Measurements from ENCODE around the gene LARGE1.

Gene LARGE1

DNA sequence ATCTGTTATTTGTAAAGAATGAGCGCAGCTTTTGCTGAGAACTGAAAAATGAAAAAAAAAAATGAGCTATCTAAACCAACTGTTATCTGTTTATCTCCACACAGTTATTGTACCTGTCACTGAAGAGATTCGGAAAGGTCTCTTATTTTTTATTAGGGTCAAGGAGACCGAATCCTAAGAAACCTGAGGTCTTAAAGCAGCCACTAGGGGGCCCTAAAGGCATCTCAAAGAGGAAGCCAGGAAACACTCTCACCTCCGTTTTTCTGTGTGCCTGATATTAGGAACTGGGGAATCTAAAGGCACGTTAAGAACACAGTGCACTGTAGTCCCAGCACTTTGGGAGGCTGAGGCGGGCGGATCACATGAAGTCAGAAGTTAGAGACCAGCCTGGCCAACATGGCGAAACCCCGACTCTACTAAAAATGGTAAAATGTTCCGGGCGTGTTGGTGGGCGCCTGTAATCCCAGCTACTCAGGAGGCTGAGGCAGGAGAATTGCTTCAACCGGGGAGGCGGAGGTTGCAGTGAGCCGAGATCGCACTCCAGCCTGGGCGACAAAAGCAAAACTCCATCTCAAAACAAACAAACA is 3.5 kb upstream of the LARGE1 start:
- Histone ChIP-seq H2AFZ (ENCODE audit: low read length) (no peak overlapping the region), H2AK5ac (ENCODE audit: low read depth, low read length) (no peak overlapping the region), H3K36me3 (replicated peaks in 1 of 2; ENCODE audit: control insufficient read depth in 2 of 2, insufficient read depth in 2 of 2, low read length in 2 of 2) (no peaks in the 10 kb centered on the region), H2BK12ac (ENCODE audit: low read length) (no peak overlapping the region), H3K79me1 (ENCODE audit: low read depth, low read length) (peaks cover 5% of the 10 kb centered on the region), H4K91ac (ENCODE audit: low read depth, low read length, poor library complexity) (no peak overlapping the region), H4K8ac (ENCODE audit: low read depth, low read length) (no peak overlapping the region), H3K23ac (ENCODE audit: low read depth, low read length, poor library complexity) (no peak overlapping the region), H2BK120ac (ENCODE audit: low read depth, low read length) (no peak overlapping the region), H3K4ac (ENCODE audit: low read length) (no peak overlapping the region), H3K18ac (ENCODE audit: low read length) (no peak overlapping the region), H2BK5ac (ENCODE audit: low read length) (no peak overlapping the region), H3K4me2 (ENCODE audit: insufficient read depth, low read length, poor library complexity, severe bottlenecking) (no peak overlapping the region), H3K9ac (ENCODE audit: low read depth, low read length, poor library complexity) (no peak overlapping the region), H3K14ac (ENCODE audit: low read length) (no peak overlapping the region), H3K27me3 (ENCODE audit: control insufficient read depth in 3 of 3, insufficient read depth in 3 of 3, low read depth in 1 of 3, low read length in 3 of 3) (no peaks in the 10 kb centered on the region), H3K4me1 (ENCODE audit: control insufficient read depth in 2 of 2, insufficient read depth in 1 of 2, low read depth in 1 of 2, low read length in 2 of 2) (peaks cover 8 to 9% of the 10 kb centered on the region in 2 donors), H3K9me3 (replicated peaks in 1 of 2; ENCODE audit: control insufficient read depth in 2 of 2, insufficient read depth in 1 of 2, low read depth in 1 of 2, low read length in 2 of 2) (no peaks in the 10 kb centered on the region), H3K27ac (replicated peaks; ENCODE audit: low read length) (no peak overlapping the region), H3K4me3 (ENCODE audit: low read length in 2 of 2) (no peak overlapping the region), H2BK15ac (ENCODE audit: low read length) (no peak overlapping the region)
- peak; percentile 78 for DNase-seq (ENCODE audit: low spot score)
- no CpG with 5 or more reads among the region's 17 CpGs for WGBS, 2 donors (ENCODE audit: extremely low coverage in 2 of 2, insufficient read length in 2 of 2, insufficient replicate concordance in 1 of 2)

DNA sequence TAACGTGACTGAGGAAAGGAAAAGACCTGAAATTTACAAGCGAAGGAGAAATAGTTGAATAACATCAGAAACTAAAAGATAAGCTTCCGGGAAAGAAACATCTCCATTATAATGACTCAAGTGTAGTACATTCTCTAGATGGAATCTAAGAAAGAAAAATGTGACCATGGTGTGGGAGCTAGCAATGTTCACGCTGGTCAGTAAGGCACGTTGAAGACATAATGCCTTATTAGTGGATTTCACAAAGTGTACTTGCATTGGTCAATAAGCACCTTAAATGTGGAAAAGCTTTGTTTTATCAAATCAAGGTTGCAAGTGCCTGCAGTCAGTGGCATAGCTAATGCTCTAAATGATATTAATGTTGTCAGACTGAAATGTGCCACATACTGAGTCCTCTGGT is 2.8 kb upstream of the LARGE1 start:
- Histone ChIP-seq H3K18ac (ENCODE audit: low read length) (no peak overlapping the region), H3K23ac (ENCODE audit: low read depth, low read length, poor library complexity) (no peak overlapping the region), H3K27ac (replicated peaks; ENCODE audit: low read length) (no peak overlapping the region), H3K4me1 (ENCODE audit: control insufficient read depth in 2 of 2, insufficient read depth in 1 of 2, low read depth in 1 of 2, low read length in 2 of 2) (peaks cover 10 to 16% of the 10 kb centered on the region in 2 donors), H3K36me3 (replicated peaks in 1 of 2; ENCODE audit: control insufficient read depth in 2 of 2, insufficient read depth in 2 of 2, low read length in 2 of 2) (no peaks in the 10 kb centered on the region), H3K14ac (ENCODE audit: low read length) (no peak overlapping the region), H4K91ac (ENCODE audit: low read depth, low read length, poor library complexity) (no peak overlapping the region), H3K4me3 (ENCODE audit: low read length in 2 of 2) (peak overlapping the region in 1 of 2 donors; percentile 55), H2BK120ac (ENCODE audit: low read depth, low read length) (no peak overlapping the region), H2AFZ (ENCODE audit: low read length) (peak overlapping the region; percentile 95), H2AK5ac (ENCODE audit: low read depth, low read length) (no peak overlapping the region), H3K4me2 (ENCODE audit: insufficient read depth, low read length, poor library complexity, severe bottlenecking) (no peak overlapping the region), H4K8ac (ENCODE audit: low read depth, low read length) (no peak overlapping the region), H3K27me3 (ENCODE audit: control insufficient read depth in 3 of 3, insufficient read depth in 3 of 3, low read depth in 1 of 3, low read length in 3 of 3) (no peaks in the 10 kb centered on the region), H3K79me1 (ENCODE audit: low read depth, low read length) (peaks cover 5% of the 10 kb centered on the region), H2BK5ac (ENCODE audit: low read length) (no peak overlapping the region), H2BK15ac (ENCODE audit: low read length) (no peak overlapping the region), H2BK12ac (ENCODE audit: low read length) (no peak overlapping the region), H3K4ac (ENCODE audit: low read length) (no peak overlapping the region), H3K9me3 (replicated peaks in 1 of 2; ENCODE audit: control insufficient read depth in 2 of 2, insufficient read depth in 1 of 2, low read depth in 1 of 2, low read length in 2 of 2) (no peaks in the 10 kb centered on the region), H3K9ac (ENCODE audit: low read depth, low read length, poor library complexity) (no peak overlapping the region)
- no CpG with 5 or more reads among the region's 5 CpGs for WGBS, 2 donors (ENCODE audit: extremely low coverage in 2 of 2, insufficient read length in 2 of 2, insufficient replicate concordance in 1 of 2)
- DNase-seq (ENCODE audit: low spot score), result no peak

DNA sequence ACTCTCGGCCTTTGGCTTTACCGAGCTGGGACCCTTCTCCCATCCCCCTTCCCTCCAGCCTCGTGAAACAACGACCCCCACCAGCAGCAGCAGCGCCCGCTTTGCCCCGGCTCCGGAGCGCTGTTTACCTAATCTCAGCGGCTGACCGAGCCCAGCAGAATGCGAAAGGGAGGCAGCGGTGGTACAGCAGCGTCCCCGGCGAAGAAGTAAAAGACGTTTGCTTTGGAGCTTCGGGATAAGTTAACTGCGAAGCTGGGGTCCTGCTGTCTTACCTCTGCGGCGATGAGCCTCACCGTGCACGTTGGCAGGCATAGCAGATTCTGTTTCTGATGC is 2.0 kb upstream of the LARGE1 start:
- Histone ChIP-seq H3K36me3 (replicated peaks in 1 of 2; ENCODE audit: control insufficient read depth in 2 of 2, insufficient read depth in 2 of 2, low read length in 2 of 2) (no peaks in the 10 kb centered on the region), H3K4ac (ENCODE audit: low read length) (no peak overlapping the region), H3K23ac (ENCODE audit: low read depth, low read length, poor library complexity) (no peak overlapping the region), H3K18ac (ENCODE audit: low read length) (peak overlapping the region; percentile 98), H3K27ac (replicated peaks; ENCODE audit: low read length) (peak overlapping the region; percentile 81), H3K9me3 (replicated peaks in 1 of 2; ENCODE audit: control insufficient read depth in 2 of 2, insufficient read depth in 1 of 2, low read depth in 1 of 2, low read length in 2 of 2) (no peaks in the 10 kb centered on the region), H4K8ac (ENCODE audit: low read depth, low read length) (no peak overlapping the region), H2BK15ac (ENCODE audit: low read length) (peak overlapping the region; percentile 92), H3K4me2 (ENCODE audit: insufficient read depth, low read length, poor library complexity, severe bottlenecking) (peak overlapping the region; percentile 86), H2BK5ac (ENCODE audit: low read length) (peak overlapping the region; percentile 90), H2AFZ (ENCODE audit: low read length) (peak overlapping the region; percentile 95), H2BK120ac (ENCODE audit: low read depth, low read length) (no peak overlapping the region), H2BK12ac (ENCODE audit: low read length) (no peak overlapping the region), H3K9ac (ENCODE audit: low read depth, low read length, poor library complexity) (peak overlapping the region; percentile 84), H3K27me3 (ENCODE audit: control insufficient read depth in 3 of 3, insufficient read depth in 3 of 3, low read depth in 1 of 3, low read length in 3 of 3) (no peaks in the 10 kb centered on the region), H4K91ac (ENCODE audit: low read depth, low read length, poor library complexity) (no peak overlapping the region), H2AK5ac (ENCODE audit: low read depth, low read length) (no peak overlapping the region), H3K14ac (ENCODE audit: low read length) (no peak overlapping the region), H3K4me1 (ENCODE audit: control insufficient read depth in 2 of 2, insufficient read depth in 1 of 2, low read depth in 1 of 2, low read length in 2 of 2) (peaks cover 13 to 17% of the 10 kb centered on the region in 2 donors), H3K79me1 (ENCODE audit: low read depth, low read length) (peaks cover 5% of the 10 kb centered on the region), H3K4me3 (ENCODE audit: low read length in 2 of 2) (peak overlapping the region; percentile 55 to 86)
- no peak for DNase-seq (ENCODE audit: low spot score)
- no CpG with 5 or more reads among the region's 23 CpGs for WGBS, 2 donors (ENCODE audit: extremely low coverage in 2 of 2, insufficient read length in 2 of 2, insufficient replicate concordance in 1 of 2)

DNA sequence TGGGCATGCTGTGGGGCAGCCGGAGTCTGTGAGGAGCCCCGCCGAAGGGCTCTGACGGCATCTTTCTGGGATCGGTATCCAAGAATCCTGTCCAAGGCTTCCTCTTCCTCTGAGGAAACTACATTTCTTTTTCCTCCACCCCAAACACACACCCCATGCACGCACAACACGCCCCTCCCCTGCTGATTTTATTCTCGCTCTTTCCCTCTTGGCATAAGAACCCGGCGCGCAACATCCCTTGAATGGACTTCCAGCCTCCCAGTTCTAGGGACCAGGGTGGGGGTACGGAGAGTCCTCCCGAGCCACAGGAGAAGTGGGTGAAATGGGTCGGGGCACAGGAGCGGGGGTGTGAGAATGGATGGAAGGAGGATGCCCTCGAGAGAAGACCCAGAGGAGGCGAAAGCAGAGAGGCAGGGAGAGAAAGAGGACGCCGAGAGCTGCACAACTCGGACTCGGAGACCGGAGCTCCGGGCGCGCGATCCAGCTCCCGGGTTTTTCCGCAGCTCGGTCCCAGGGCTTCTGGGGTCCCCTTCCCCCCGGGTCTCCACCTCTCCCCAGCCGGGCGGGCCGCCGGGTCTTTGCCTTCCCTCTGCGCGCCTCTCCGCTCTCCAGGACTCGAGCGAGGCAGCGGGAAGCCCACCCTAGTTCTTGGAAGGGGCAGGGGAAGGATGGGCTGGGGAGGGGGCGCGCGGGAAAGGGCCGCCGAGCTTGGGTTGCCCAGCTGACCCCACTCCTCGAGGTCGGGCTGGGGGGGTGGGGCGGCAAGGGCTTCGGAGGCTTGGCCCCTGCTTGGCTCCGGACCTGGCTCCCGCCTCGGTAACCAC is 1.5 kb upstream of the LARGE1 start:
- peak overlapping the region; percentile 99 for H3K18ac ChIP-seq (ENCODE audit: low read length)
- H3K4me2 ChIP-seq (ENCODE audit: insufficient read depth, low read length, poor library complexity, severe bottlenecking), result peak overlapping the region; percentile 86
- peak; percentile 86 for DNase-seq (ENCODE audit: low spot score)
- H2BK15ac ChIP-seq (ENCODE audit: low read length), result peak overlapping the region; percentile 96
- H3K36me3 ChIP-seq (replicated peaks in 1 of 2; ENCODE audit: control insufficient read depth in 2 of 2, insufficient read depth in 2 of 2, low read length in 2 of 2), result no peaks in the 10 kb centered on the region
- no CpG with 5 or more reads among the region's 52 CpGs for WGBS, 2 donors (ENCODE audit: extremely low coverage in 2 of 2, insufficient read length in 2 of 2, insufficient replicate concordance in 1 of 2)
- no peak overlapping the region for H3K4ac ChIP-seq (ENCODE audit: low read length)
- peak overlapping the region; percentile 40 for H3K23ac ChIP-seq (ENCODE audit: low read depth, low read length, poor library complexity)
- H3K9ac ChIP-seq (ENCODE audit: low read depth, low read length, poor library complexity), result peak overlapping the region; percentile 84
- peak overlapping the region; percentile 97 for H2BK120ac ChIP-seq (ENCODE audit: low read depth, low read length)
- no peaks in the 10 kb centered on the region for H3K27me3 ChIP-seq (ENCODE audit: control insufficient read depth in 3 of 3, insufficient read depth in 3 of 3, low read depth in 1 of 3, low read length in 3 of 3)
- H2BK12ac ChIP-seq (ENCODE audit: low read length), result peak overlapping the region; percentile 93
- H3K14ac ChIP-seq (ENCODE audit: low read length), result peak overlapping the region; percentile 99
- H3K79me1 ChIP-seq (ENCODE audit: low read depth, low read length), result peaks cover 5% of the 10 kb centered on the region
- H2AFZ ChIP-seq (ENCODE audit: low read length), result peak overlapping the region; percentile 95
- H3K27ac ChIP-seq (replicated peaks; ENCODE audit: low read length), result peak overlapping the region; percentile 81
- H3K4me3 ChIP-seq (ENCODE audit: low read length in 2 of 2), result peak overlapping the region; percentile 55 to 86
- H3K4me1 ChIP-seq (ENCODE audit: control insufficient read depth in 2 of 2, insufficient read depth in 1 of 2, low read depth in 1 of 2, low read length in 2 of 2), result peaks cover 13 to 17% of the 10 kb centered on the region in 2 donors
- H2BK5ac ChIP-seq (ENCODE audit: low read length), result peak overlapping the region; percentile 90
- H4K8ac ChIP-seq (ENCODE audit: low read depth, low read length), result no peak overlapping the region
- peak overlapping the region; percentile 28 for H2AK5ac ChIP-seq (ENCODE audit: low read depth, low read length)
- no peaks in the 10 kb centered on the region for H3K9me3 ChIP-seq (replicated peaks in 1 of 2; ENCODE audit: control insufficient read depth in 2 of 2, insufficient read depth in 1 of 2, low read depth in 1 of 2, low read length in 2 of 2)
- H4K91ac ChIP-seq (ENCODE audit: low read depth, low read length, poor library complexity), result no peak overlapping the region
